ENCODE measurements around the gene FOXL1.

Gene FOXL1

DNA sequence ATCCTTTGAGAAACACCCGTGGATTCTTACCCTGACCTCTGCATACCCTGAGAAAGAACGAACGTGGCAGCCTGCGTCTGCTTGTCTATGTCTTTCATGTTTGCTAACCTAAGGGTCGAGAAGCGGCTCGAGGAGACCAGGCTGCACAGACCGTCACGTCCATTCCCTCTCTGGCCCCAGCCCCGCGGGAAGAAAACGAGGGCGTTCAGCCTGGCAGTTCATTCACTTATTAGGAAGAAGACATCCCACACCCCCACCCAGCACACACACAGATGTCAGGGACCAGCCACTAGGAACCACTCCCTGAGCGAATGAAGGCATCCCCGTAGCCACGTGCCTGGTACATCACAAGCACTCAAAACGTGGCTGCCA, 22.7 kb upstream of the FOXL1 start (continued):
- TF ChIP-seq, protein P1, sequence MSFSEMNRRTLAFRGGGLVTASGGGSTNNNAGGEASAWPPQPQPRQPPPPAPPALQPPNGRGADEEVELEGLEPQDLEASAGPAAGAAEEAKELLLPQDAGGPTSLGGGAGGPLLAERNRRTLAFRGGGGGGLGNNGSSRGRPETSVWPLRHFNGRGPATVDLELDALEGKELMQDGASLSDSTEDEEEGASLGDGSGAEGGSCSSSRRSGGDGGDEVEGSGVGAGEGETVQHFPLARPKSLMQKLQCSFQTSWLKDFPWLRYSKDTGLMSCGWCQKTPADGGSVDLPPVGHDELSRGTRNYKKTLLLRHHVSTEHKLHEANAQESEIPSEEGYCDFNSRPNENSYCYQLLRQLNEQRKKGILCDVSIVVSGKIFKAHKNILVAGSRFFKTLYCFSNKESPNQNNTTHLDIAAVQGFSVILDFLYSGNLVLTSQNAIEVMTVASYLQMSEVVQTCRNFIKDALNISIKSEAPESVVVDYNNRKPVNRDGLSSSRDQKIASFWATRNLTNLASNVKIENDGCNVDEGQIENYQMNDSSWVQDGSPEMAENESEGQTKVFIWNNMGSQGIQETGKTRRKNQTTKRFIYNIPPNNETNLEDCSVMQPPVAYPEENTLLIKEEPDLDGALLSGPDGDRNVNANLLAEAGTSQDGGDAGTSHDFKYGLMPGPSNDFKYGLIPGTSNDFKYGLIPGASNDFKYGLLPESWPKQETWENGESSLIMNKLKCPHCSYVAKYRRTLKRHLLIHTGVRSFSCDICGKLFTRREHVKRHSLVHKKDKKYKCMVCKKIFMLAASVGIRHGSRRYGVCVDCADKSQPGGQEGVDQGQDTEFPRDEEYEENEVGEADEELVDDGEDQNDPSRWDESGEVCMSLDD (tag by site-specific recombination; IDR thresholded peaks at IDR 0.05) = no peak

DNA sequence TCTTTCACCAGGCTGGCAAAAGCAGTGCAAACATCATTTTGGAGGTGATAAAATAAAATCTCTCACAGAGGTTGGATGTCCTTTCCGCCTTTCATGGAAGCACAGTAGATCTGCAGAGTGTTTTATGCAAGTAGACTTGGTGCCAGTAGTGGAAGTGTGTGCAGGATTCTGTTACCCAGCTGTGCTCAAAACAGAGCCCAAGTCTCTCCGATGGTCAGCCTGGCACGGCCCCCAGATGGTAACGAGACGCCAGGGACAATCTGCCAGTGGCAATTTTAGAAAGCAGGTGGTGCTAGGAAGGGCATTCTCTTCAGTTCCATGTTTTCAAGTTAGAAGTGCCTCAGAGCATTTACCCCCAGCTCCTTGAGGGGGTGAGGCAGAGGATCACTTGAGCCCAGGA, 21.8 kb upstream of the FOXL1 start:
- POLR2A ChIA-PET = no interaction called here
- TF ChIP-seq ZNF138 (tag by site-specific recombination; IDR thresholded peaks at IDR 0.05; ENCODE audit: borderline replicate concordance) (no peak), ZNF214 (tag by site-specific recombination; IDR thresholded peaks at IDR 0.05; ENCODE audit: borderline replicate concordance) (no peak), ZNF433 (tag by site-specific recombination; IDR thresholded peaks at IDR 0.05; ENCODE audit: low read depth) (no peak), ZNF423 (tag by site-specific recombination; IDR thresholded peaks at IDR 0.05) (no peak), WT1 (tag by site-specific recombination; IDR thresholded peaks at IDR 0.05) (no peak), ZNF501 (tag by site-specific recombination; IDR thresholded peaks at IDR 0.05) (no peak), ZNF610 (tag by site-specific recombination; IDR thresholded peaks at IDR 0.05; ENCODE audit: borderline replicate concordance) (no peak), ZNF169 (tag by site-specific recombination; IDR thresholded peaks at IDR 0.05) (no peak), ZNF830 (tag by site-specific recombination; IDR thresholded peaks at IDR 0.05; ENCODE audit: low read depth) (no peak), ZBTB7A (tag by site-specific recombination; IDR thresholded peaks at IDR 0.05; ENCODE audit: low read depth) (no peak)
- TF ChIP-seq, protein P2, sequence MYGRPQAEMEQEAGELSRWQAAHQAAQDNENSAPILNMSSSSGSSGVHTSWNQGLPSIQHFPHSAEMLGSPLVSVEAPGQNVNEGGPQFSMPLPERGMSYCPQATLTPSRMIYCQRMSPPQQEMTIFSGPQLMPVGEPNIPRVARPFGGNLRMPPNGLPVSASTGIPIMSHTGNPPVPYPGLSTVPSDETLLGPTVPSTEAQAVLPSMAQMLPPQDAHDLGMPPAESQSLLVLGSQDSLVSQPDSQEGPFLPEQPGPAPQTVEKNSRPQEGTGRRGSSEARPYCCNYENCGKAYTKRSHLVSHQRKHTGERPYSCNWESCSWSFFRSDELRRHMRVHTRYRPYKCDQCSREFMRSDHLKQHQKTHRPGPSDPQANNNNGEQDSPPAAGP (tag by site-specific recombination; IDR thresholded peaks at IDR 0.05) = no peak
- CTCF ChIA-PET = interaction anchor here (0.6 kb wide), 1 partner anchor 506 kb away, joined by 6 read pairs; no protein-coding TSS in a partner anchor

DNA sequence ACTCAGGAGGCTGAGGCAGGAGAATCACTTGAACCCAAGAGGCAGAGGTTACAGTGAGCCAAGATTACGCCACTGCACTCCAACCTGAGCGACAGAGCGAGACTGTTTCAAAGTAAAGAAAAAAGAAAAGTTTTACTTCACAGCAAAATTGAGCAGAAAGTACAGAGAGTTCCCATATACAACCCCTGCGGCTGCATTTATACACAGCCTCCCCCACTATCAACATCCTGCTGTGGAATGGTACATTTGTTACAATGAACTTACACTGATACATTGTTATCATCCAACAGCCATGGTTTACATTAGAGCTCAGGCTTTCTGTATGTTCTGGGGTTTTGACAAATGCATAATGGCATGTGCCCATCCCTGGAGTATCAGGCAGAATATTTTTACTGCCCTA, 20.8 kb upstream of the FOXL1 start:
- H3K4me1 ChIP-seq (ENCODE audit: control insufficient read depth, insufficient read depth, low read length) = no peaks in the 10 kb centered on the region
- peaks cover 0 to 13% of the 10 kb centered on the region in 2 experiments; a peak in 1 of 3 replicates for H3K36me3 ChIP-seq (ENCODE audit: control insufficient read depth in 2 of 2, insufficient read depth in 1 of 2, low read length in 2 of 2)
- ChIA-PET CTCF (interaction anchor here (1.0 to 1.7 kb wide), 2 partner anchors 505 to 720 kb away, joined by 3 to 6 read pairs; no protein-coding TSS in a partner anchor), POLR2A (no interaction called here)
- H3K27ac ChIP-seq (ENCODE audit: extremely low read depth, low read depth, low read length) = no peak overlapping the region
- H3K4me3 ChIP-seq (ENCODE audit: low read depth, low read length) = no peak overlapping the region
- no peaks in the 10 kb centered on the region for H3K9me3 ChIP-seq (ENCODE audit: control insufficient read depth, insufficient read depth, low read depth, low read length)
- TF ChIP-seq ZBTB1 (tag by site-specific recombination; IDR thresholded peaks at IDR 0.05) = no peak
- no peak for TF ChIP-seq ZNF19 (tag by site-specific recombination; IDR thresholded peaks at IDR 0.05; ENCODE audit: low read depth)
- TF ChIP-seq ZNF221 (tag by site-specific recombination; IDR thresholded peaks at IDR 0.05; ENCODE audit: borderline replicate concordance) = no peak
- no peak for TF ChIP-seq ZNF132 (tag by site-specific recombination; IDR thresholded peaks at IDR 0.05; ENCODE audit: borderline replicate concordance)
- TF ChIP-seq ZFP41 (tag by site-specific recombination; IDR thresholded peaks at IDR 0.05; ENCODE audit: borderline replicate concordance) = no peak
- TF ChIP-seq ZNF660 (tag by site-specific recombination; IDR thresholded peaks at IDR 0.05) = no peak
- no peak for TF ChIP-seq ZNF548 (tag by site-specific recombination; IDR thresholded peaks at IDR 0.05)
- no peak for TF ChIP-seq ZNF311 (tag by site-specific recombination; IDR thresholded peaks at IDR 0.05; ENCODE audit: borderline replicate concordance)
- TF ChIP-seq, protein P3, sequence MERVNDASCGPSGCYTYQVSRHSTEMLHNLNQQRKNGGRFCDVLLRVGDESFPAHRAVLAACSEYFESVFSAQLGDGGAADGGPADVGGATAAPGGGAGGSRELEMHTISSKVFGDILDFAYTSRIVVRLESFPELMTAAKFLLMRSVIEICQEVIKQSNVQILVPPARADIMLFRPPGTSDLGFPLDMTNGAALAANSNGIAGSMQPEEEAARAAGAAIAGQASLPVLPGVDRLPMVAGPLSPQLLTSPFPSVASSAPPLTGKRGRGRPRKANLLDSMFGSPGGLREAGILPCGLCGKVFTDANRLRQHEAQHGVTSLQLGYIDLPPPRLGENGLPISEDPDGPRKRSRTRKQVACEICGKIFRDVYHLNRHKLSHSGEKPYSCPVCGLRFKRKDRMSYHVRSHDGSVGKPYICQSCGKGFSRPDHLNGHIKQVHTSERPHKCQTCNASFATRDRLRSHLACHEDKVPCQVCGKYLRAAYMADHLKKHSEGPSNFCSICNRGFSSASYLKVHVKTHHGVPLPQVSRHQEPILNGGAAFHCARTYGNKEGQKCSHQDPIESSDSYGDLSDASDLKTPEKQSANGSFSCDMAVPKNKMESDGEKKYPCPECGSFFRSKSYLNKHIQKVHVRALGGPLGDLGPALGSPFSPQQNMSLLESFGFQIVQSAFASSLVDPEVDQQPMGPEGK (tag by site-specific recombination; IDR thresholded peaks at IDR 0.05) = no peak
- TF ChIP-seq ZFP3 (tag by site-specific recombination; IDR thresholded peaks at IDR 0.05; ENCODE audit: low read depth) = no peak
- no peak for TF ChIP-seq ZNF37A (tag by site-specific recombination; IDR thresholded peaks at IDR 0.05)
- TF ChIP-seq MEIS1 (CRISPR knock-in tag; IDR thresholded peaks at IDR 0.05; ENCODE audit: borderline replicate concordance) = no peak
- TF ChIP-seq, protein P4, sequence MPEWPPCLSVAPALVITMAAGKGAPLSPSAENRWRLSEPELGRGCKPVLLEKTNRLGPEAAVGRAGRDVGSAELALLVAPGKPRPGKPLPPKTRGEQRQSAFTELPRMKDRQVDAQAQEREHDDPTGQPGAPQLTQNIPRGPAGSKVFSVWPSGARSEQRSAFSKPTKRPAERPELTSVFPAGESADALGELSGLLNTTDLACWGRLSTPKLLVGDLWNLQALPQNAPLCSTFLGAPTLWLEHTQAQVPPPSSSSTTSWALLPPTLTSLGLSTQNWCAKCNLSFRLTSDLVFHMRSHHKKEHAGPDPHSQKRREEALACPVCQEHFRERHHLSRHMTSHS (tag by site-specific recombination; IDR thresholded peaks at IDR 0.05) = no peak
- TF ChIP-seq ZNF121 (tag by site-specific recombination; IDR thresholded peaks at IDR 0.05) = no peak

More for the DNA sequence above, 21.8 kb upstream of the FOXL1 start:
- peaks cover 0 to 23% of the 10 kb centered on the region in 2 experiments; a peak in 1 of 3 replicates for H3K36me3 ChIP-seq (ENCODE audit: control insufficient read depth in 2 of 2, insufficient read depth in 1 of 2, low read length in 2 of 2)
- no peak overlapping the region for H3K27ac ChIP-seq (ENCODE audit: extremely low read depth, low read depth, low read length)
- H3K9me3 ChIP-seq (ENCODE audit: control insufficient read depth, insufficient read depth, low read depth, low read length) = no peaks in the 10 kb centered on the region
- H3K4me3 ChIP-seq (ENCODE audit: low read depth, low read length) = no peak overlapping the region
- no peaks in the 10 kb centered on the region for H3K4me1 ChIP-seq (ENCODE audit: control insufficient read depth, insufficient read depth, low read length)

All from HEK293 (cell line).